SK-N-MC (cell line): ENCODE measurements around the gene PLLP.

Source experiments
- EZH2 ChIP-seq: fragments of 200-600 bp; sonication (generic); IDR thresholded peaks from one replicate; pipeline ENCODE4 v1.6.1; 2017; ENCODE audit warnings: antibody characterized with exemption
- POLR2AphosphoS5 ChIP-seq: IDR thresholded peaks from 2 replicates; pipeline ENCODE4 v1.6.1; 2012; ENCODE audit warnings: mild to moderate bottlenecking, low read depth, low read length, borderline replicate concordance

GRCh38 chr16:57277586-57277985, 6.9 kb downstream of the PLLP start:
- TF ChIP-seq POLR2AphosphoS5 (no peak), EZH2 (no peak)
